GM04503 (cell line): ENCODE results near the gene PSG3.
"Not testable (repeated sequence)": the region's sequence is repeated elsewhere in the genome, so short reads cannot be mapped to it uniquely, and the experiment has no call there.

Experiments used
- DNase-seq: peaks from one replicate; pipeline ENCODE4 v3.0.0-alpha.2; 2012; ENCODE audit warnings: low read depth

The PSG3 gene

GRCh38 chr19:42695811-42696503, 44.3 kb downstream of the PSG3 start:
- no peak for DNase-seq

DNA sequence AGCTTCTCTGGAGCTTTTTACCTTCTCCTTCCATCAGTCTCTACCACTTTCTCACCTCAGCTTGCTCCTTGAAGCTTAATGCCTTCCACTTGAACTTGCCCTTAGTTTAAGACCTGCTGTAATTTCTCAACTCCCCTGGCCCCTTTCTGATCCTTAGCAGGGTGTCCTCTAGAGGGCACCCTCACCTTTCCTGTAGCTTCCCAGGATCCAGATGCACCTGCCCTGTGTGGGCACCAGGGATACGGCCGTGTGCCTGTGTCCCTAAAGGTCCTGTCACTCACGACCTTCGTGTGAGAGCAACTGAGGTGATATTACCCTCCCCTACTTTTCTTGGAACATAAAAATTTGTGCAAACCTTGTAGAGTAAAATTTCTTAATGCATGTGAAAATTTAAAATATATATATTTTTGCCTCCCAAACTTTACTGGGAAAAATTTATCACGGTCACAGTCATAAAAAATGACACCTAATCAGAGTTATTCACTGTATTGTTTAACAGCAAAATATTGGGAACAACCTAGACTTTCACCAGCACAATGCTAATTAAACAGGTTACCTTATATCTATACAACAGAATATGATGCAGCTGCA, 46.4 kb downstream of the PSG3 start:
- no peak for DNase-seq

- DNase-seq = peak; percentile 2
These were observed 56.3 kb downstream of the PSG3 start for GRCh38 chr19:42683917-42684513.

DNA sequence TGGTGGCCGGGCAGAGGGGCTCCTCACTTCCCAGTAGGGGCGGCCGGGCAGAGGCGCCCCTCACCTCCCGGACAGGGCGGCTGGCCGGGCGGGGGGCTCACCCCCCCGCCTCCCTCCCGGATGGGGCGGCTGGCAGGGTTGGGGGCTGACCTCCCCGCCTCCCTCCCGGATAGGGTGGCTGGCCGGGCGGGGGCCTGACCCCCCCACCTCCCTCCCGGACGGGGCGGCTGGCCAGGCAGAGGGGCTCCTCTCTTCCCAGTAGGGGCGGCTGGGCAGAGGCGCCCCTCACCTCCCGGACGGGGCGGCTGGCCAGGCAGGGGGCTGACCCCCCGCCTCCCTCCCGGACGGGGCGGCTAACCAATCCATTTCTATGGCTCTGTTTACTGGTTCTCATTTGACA, 64.0 kb downstream of the PSG3 start:
- DNase-seq = not testable (repeated sequence)

GRCh38 chr19:42674549-42674948, 65.7 kb downstream of the PSG3 start:
- DNase-seq = not testable (repeated sequence)
